Measurements from ENCODE around the gene MB21D2.
"Not testable (repeated sequence)": the region's sequence is repeated elsewhere in the genome, so short reads cannot be mapped to it uniquely, and the experiment has no call there.

MB21D2 gene

GRCh38 chr3:192802957-192803899 lies 114.4 kb downstream of the MB21D2 start:
- no peak overlapping the region for H3K4me3 ChIP-seq (ENCODE audit: low read depth, low read length)
- in situ Hi-C loops (cut with HindIII; ENCODE audit: low sequenced_read_pairs), result loop anchor here (25.0 kb wide), 1 partner anchor 234 kb away; no protein-coding TSS in a partner anchor
- TF ChIP-seq, protein P1, sequence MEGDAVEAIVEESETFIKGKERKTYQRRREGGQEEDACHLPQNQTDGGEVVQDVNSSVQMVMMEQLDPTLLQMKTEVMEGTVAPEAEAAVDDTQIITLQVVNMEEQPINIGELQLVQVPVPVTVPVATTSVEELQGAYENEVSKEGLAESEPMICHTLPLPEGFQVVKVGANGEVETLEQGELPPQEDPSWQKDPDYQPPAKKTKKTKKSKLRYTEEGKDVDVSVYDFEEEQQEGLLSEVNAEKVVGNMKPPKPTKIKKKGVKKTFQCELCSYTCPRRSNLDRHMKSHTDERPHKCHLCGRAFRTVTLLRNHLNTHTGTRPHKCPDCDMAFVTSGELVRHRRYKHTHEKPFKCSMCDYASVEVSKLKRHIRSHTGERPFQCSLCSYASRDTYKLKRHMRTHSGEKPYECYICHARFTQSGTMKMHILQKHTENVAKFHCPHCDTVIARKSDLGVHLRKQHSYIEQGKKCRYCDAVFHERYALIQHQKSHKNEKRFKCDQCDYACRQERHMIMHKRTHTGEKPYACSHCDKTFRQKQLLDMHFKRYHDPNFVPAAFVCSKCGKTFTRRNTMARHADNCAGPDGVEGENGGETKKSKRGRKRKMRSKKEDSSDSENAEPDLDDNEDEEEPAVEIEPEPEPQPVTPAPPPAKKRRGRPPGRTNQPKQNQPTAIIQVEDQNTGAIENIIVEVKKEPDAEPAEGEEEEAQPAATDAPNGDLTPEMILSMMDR (IDR thresholded peaks at IDR 0.05; ENCODE audit: low read depth, low read length, missing control alignments), result peak; percentile 59
- peak; percentile 42 for DNase-seq (ENCODE audit: low read depth)

DNA sequence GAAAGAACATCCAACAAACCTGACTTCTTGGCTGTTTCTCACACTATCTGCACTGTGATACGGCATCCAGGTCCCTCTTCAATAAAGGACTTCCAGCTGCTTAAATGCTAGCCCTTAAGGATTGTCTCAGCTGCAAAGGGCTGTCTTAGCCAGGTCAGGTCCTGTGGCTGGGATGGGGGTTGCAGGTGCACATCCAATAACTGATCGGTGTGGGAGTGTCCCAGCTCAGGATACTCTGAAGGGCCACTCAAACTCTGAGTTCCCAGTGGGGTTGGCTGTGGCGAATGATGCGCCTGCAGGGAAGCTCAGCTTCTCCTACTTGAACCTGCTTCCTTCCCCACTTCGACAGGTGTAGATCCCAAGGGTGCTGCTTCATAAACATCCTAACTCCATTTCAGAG lies 115.7 kb downstream of the MB21D2 start:
- no peak overlapping the region for H3K4me3 ChIP-seq (ENCODE audit: low read depth, low read length)
- TF ChIP-seq, protein P1 (IDR thresholded peaks at IDR 0.05; ENCODE audit: low read depth, low read length, missing control alignments), result no peak
- DNase-seq (ENCODE audit: low read depth), result no peak
- in situ Hi-C loops (cut with HindIII; ENCODE audit: low sequenced_read_pairs), result loop anchor here (25.0 kb wide), 1 partner anchor 235 kb away; no protein-coding TSS in a partner anchor

DNA sequence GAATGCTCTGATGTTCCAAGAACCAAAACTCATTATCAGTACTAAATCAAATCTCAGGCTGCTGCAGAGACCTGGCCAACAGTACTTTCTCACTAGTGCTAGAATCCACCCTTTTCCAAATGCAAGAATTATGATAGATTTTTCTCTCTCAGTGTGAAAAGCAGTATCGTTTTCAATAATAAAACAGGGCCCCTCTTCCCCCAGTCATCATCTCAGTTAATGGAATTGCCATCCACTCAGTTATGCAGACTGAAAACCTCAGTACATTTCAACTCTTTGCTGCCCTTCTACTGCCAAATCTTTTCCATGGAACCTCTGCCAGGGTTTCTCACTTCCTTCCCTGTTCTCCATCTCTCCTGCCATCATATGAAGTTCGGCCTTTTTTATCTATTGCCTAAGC lies 117.9 kb downstream of the MB21D2 start:
- DNase-seq (ENCODE audit: low read depth), result no peak
- TF ChIP-seq, protein P1 (IDR thresholded peaks at IDR 0.05; ENCODE audit: low read depth, low read length, missing control alignments), result no peak
- in situ Hi-C loops (cut with HindIII; ENCODE audit: low sequenced_read_pairs), result loop anchor here (25.0 kb wide), 1 partner anchor 238 kb away; no protein-coding TSS in a partner anchor
- H3K4me3 ChIP-seq (ENCODE audit: low read depth, low read length), result no peak overlapping the region

DNA sequence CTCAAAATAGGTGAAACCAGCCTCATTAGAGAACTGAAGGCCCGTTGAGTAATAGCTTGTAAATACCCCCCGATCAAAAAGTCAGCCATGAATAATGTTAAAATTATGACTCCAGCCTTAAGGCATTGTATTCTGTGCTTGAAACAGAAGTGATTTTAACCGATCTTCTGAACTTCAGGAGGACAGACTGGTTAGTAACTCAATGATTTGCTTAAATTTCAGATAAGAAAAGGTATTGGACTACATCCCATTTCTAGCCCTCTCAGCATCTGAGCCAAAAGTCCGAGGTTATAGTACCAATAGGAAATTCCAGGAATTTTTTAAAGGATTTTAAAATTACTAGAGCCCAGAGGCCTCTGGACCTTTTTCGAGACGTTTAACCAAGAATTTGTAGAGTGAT lies 122.6 kb downstream of the MB21D2 start:
- no peak for DNase-seq (ENCODE audit: low read depth)
- no peak overlapping the region for H3K4me3 ChIP-seq (ENCODE audit: low read depth, low read length)
- in situ Hi-C loops (cut with HindIII; ENCODE audit: low sequenced_read_pairs), result no loop called here
- TF ChIP-seq, protein P1 (IDR thresholded peaks at IDR 0.05; ENCODE audit: low read depth, low read length, missing control alignments), result no peak

- no peak overlapping the region for H3K4me3 ChIP-seq (ENCODE audit: low read depth, low read length)
- in situ Hi-C loops (cut with HindIII; ENCODE audit: low sequenced_read_pairs), result no loop called here
- TF ChIP-seq, protein P1 (IDR thresholded peaks at IDR 0.05; ENCODE audit: low read depth, low read length, missing control alignments), result no peak
- DNase-seq (ENCODE audit: low read depth), result no peak
Observed at GRCh38 chr3:192794216-192794615, 123.4 kb downstream of the MB21D2 start.

DNA sequence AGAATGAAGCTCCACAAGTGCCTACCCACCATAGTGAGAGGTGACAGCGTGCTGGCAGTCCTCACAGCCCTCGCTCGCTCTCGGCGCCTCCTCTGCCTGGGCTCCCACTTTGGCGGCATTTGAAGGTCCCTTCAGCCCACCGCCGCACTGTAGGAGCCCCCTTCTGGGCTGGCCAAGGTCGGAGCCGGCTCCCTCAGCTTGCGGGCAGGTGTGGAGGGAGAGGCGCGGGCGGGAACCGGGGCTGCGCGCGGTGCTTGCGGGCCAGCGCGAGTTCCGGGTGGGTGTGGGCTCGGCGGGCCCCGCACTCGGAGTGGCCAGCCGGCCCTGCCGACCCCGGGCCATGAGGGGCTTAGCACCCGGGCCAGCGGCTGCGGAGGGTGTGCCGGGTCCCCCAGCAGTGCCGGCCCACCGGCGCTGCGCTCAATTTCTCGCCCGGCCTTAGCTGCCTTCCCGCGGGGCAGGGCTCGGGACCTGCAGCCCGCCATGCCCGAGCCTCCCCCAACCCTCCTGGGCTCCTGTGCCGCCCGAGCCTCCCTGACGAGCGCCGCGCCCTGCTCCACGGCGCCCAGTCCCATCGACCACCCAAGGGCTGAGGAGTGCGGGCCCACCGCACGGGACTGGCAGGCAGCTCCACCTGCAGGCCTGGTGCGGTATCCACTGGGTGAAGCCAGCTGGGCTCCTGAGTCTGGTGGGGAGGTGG lies 128.7 kb downstream of the MB21D2 start:
- DNase-seq (ENCODE audit: low read depth); H3K4me3 ChIP-seq (ENCODE audit: low read depth, low read length); in situ Hi-C loops (cut with HindIII; ENCODE audit: low sequenced_read_pairs): not testable (repeated sequence)

All from astrocyte of the cerebellum (primary cell).